ENCODE measurements around the gene OR6Q1. TPM values are rescaled to one million over a fixed set of nuclear protein-coding genes. Genes with fewer than 3 reads are reported as not detected.

The OR6Q1 gene
- total RNA-seq, 1 donor from 2014 or later, result not detected

DNA sequence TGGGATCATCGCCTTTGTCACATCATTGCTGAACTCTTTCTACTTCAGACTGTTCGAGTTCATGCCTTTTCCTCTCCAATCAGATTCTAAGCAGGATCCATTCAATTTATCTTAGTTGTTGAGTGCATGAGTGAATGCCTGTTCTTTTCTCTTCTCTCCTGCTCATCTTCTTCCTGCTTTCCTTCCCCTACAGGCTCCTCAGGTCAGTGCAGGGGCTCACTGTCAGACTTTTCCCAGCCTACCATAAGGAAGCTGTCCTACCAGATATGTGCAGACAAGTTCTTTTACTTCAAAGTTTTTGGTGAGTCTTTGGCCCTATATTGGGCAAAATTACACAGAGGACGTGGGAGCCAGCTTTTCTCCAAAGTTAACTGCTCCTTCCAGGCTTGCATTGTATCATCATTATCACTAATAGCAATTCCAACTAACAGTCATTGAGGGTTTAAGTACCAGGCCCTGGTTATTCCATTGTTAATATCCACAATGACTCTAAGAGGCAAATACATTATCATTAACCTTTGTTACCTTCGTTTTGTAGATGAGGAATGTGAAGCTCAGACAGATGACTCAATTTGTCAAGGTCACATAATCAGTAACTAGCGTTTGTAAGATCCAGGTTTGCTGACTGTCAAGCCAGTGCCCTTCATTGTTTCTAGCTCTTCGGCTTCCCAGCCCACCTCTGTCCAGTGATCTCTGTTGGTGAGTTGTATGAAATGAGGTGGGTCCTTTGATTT is 30.4 kb downstream of the OR6Q1 start:
- Mint-ChIP-seq H3K27me3 (ENCODE audit: low read depth) (no peaks in the 10 kb centered on the region), H3K27ac (no peak overlapping the region), H3K9me3 (no peaks in the 10 kb centered on the region), H3K4me1 (ENCODE audit: low read depth) (no peaks in the 10 kb centered on the region), H3K4me3 (ENCODE audit: low read depth) (no peak overlapping the region), H3K36me3 (ENCODE audit: low read depth) (no peaks in the 10 kb centered on the region)
- no peak for DNase-seq (ENCODE audit: low spot score)
- intact Hi-C loops (cut with micrococcal nuclease), result no loop called here

DNA sequence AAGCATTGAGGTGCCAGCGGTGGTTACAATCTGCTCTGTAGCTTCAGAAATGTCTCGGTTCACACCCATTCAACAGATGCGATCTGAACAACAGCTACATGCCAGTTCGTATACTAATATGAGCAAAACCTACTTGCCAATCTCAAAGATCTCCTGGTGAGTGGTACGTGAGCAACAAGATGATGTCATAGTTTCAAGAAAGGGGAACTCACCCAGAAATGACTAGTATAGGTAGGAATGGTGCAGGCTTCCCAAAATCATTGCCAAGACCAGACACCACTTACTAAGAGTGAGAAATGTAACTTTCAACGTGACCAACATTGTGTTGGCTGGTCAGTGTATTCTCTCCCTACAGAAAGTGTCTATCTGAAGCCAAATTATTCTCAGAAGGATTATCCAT is 31.1 kb downstream of the OR6Q1 start:
- H3K9me3 Mint-ChIP-seq, result no peaks in the 10 kb centered on the region

DNA sequence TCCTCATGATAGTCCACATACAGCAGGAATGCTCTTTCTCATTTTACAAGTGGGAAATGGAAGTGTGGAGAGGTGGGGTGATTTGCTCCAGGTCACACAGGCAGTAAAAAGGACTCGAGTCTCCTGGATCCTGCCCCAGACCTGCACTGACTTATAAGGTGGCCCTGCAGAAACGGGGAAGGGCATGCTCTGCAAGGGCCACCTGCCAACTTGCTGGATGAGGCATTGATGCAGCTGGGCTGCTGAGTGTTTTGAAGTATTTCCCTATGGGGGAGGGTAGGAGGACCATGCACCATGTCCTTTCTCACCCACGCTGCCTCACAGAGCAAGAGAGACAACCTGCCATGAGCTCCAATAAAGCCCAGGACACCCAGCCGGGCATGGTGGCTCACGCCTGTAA is 36.9 kb downstream of the OR6Q1 start:
- H3K27ac Mint-ChIP-seq, result no peak overlapping the region
- DNase-seq (ENCODE audit: low spot score), result no peak
- H3K9me3 Mint-ChIP-seq, result no peaks in the 10 kb centered on the region
- H3K4me3 Mint-ChIP-seq (ENCODE audit: low read depth), result no peak overlapping the region
- H3K4me1 Mint-ChIP-seq (ENCODE audit: low read depth), result no peaks in the 10 kb centered on the region
- no peaks in the 10 kb centered on the region for H3K27me3 Mint-ChIP-seq (ENCODE audit: low read depth)
- no peaks in the 10 kb centered on the region for H3K36me3 Mint-ChIP-seq (ENCODE audit: low read depth)
- intact Hi-C loops (cut with micrococcal nuclease), result no loop called here

More for the DNA sequence above, 31.1 kb downstream of the OR6Q1 start:
- H3K4me1 Mint-ChIP-seq (ENCODE audit: low read depth), result no peaks in the 10 kb centered on the region
- H3K36me3 Mint-ChIP-seq (ENCODE audit: low read depth), result no peaks in the 10 kb centered on the region
- H3K27me3 Mint-ChIP-seq (ENCODE audit: low read depth), result no peaks in the 10 kb centered on the region
- H3K27ac Mint-ChIP-seq, result no peak overlapping the region
- no peak overlapping the region for H3K4me3 Mint-ChIP-seq (ENCODE audit: low read depth)
- intact Hi-C loops (cut with micrococcal nuclease), result no loop called here
- DNase-seq (ENCODE audit: low spot score), result no peak

- intact Hi-C loops (cut with micrococcal nuclease), result no loop called here
- Mint-ChIP-seq H3K4me1 (ENCODE audit: low read depth) (no peaks in the 10 kb centered on the region), H3K36me3 (ENCODE audit: low read depth) (no peaks in the 10 kb centered on the region), H3K27ac (no peak overlapping the region), H3K4me3 (ENCODE audit: low read depth) (no peak overlapping the region), H3K9me3 (no peaks in the 10 kb centered on the region), H3K27me3 (ENCODE audit: low read depth) (no peaks in the 10 kb centered on the region)
- no peak for DNase-seq (ENCODE audit: low spot score)
Observed at GRCh38 chr11:58068655-58069054, 37.9 kb downstream of the OR6Q1 start.

GRCh38 chr11:58070585-58070984 is 39.8 kb downstream of the OR6Q1 start:
- no peak for DNase-seq (ENCODE audit: low spot score)
- H3K27ac Mint-ChIP-seq, result no peak overlapping the region
- peaks cover 4% of the 10 kb centered on the region for H3K9me3 Mint-ChIP-seq
- H3K36me3 Mint-ChIP-seq (ENCODE audit: low read depth), result no peaks in the 10 kb centered on the region
- no peaks in the 10 kb centered on the region for H3K4me1 Mint-ChIP-seq (ENCODE audit: low read depth)
- no peak overlapping the region for H3K4me3 Mint-ChIP-seq (ENCODE audit: low read depth)
- H3K27me3 Mint-ChIP-seq (ENCODE audit: low read depth), result no peaks in the 10 kb centered on the region
- intact Hi-C loops (cut with micrococcal nuclease), result no loop called here

GRCh38 chr11:58075781-58076180 is 45.0 kb downstream of the OR6Q1 start:
- Mint-ChIP-seq H3K36me3 (ENCODE audit: low read depth) (no peaks in the 10 kb centered on the region), H3K9me3 (peaks cover 4% of the 10 kb centered on the region), H3K4me1 (ENCODE audit: low read depth) (no peaks in the 10 kb centered on the region), H3K4me3 (ENCODE audit: low read depth) (no peak overlapping the region), H3K27me3 (ENCODE audit: low read depth) (no peaks in the 10 kb centered on the region), H3K27ac (no peak overlapping the region)
- intact Hi-C loops (cut with micrococcal nuclease), result no loop called here
- DNase-seq (ENCODE audit: low spot score), result no peak

Other genes with a start within 250 kb of the OR6Q1 start
- not detected in 2 replicates for gene OR9Q1, start 7.1 kb upstream of the OR6Q1 start, total RNA-seq
- gene OR9I1, start 94.6 kb downstream of the OR6Q1 start, total RNA-seq, result not detected in 2 replicates
- gene OR9Q2, start 158.1 kb downstream of the OR6Q1 start, total RNA-seq, result not detected in 2 replicates
- gene OR1S2, start 173.2 kb downstream of the OR6Q1 start, total RNA-seq, result not detected in 2 replicates
- gene OR1S1, start 181.8 kb downstream of the OR6Q1 start, total RNA-seq, result not detected in 2 replicates
- gene OR10Q1, start 198.0 kb downstream of the OR6Q1 start, total RNA-seq, result not detected in 2 replicates
- not detected in 2 replicates for gene OR10W1, start 237.3 kb downstream of the OR6Q1 start, total RNA-seq